GM12878 (cell line): ENCODE measurements around the gene RAB21. TPM values are rescaled to one million over a fixed set of nuclear protein-coding genes. Genes with fewer than 3 reads are reported as not detected.

Source experiments
- ATAC-seq: fragments of 200-7000 bp; cut with Tn5 transposase; 3 replicates; pipeline ENCODE4 v1.9.1; 2020; ENCODE audit warnings: mild to moderate bottlenecking, moderate library complexity
- BruUV-seq: library from RNA; stranded (reverse); fragments of 400-500 nt; replicated peaks from 2 replicates; lab custom pipeline; 2021; lab: Mats Ljungman, UMichigan
- CTCF ChIA-PET: fragments of 300-600 bp; sonication (Branson Sonifier 250); formaldehyde crosslinking; extraction: SDS; loops from one replicate; lab custom pipeline; 2021; ENCODE audit warnings: inconsistent platforms; lab: Yijun Ruan, JAX
- POLR2A ChIA-PET: fragments of 350-600 bp; formaldehyde crosslinking; extraction: SDS; loops from one replicate; lab custom pipeline; 2021; ENCODE audit warnings: inconsistent platforms; lab: Charles Lee
- RAD21 ChIA-PET: fragments of 300-600 bp; sonication (Branson Sonifier 250); formaldehyde crosslinking; loops from one replicate; lab custom pipeline; 2023; ENCODE audit warnings: antibody characterized with exemption; ENCODE audit not compliant: unreplicated experiment; lab: Charles Lee
- SMC1A ChIA-PET: fragments of 300-600 bp; sonication (Branson Sonifier 250); formaldehyde crosslinking; loops from one replicate; lab custom pipeline; 2023; ENCODE audit not compliant: unreplicated experiment, uncharacterized antibody; lab: Charles Lee
- DNase-seq: peaks from one replicate; pipeline ENCODE4 v3.0.0-alpha.2; 2011; ENCODE audit warnings: low read depth, low spot score
- FAIRE-seq: peaks from 3 replicates; lab custom pipeline; 2011; peaks lifted over from hg19 to GRCh38; lab: Jason Lieb, UNC
- H2AFZ ChIP-seq: 2 replicates; pipeline ENCODE4 v1.6.0; 2011; ENCODE audit warnings: low read depth, low read length, control low read depth; ENCODE audit not compliant: control insufficient read depth
- H3K27ac ChIP-seq: 2 replicates; pipeline ENCODE4 v1.5.1; 2011; ENCODE audit warnings: control low read depth; ENCODE audit not compliant: control insufficient read depth, insufficient read depth
- H3K27me3 ChIP-seq, 2 experiments: replicated peaks in 1 of 2; 2 replicates each; pipeline versions ENCODE4 v1.6.0 to v1.6.1; 2011; ENCODE audit warnings: low read length in 1 of 2; ENCODE audit not compliant: control insufficient read depth in 2 of 2, insufficient read depth in 2 of 2
- H3K36me3 ChIP-seq, 2 experiments: 2 replicates each; pipeline ENCODE4 v1.5.1; 2011; ENCODE audit warnings: low read length in 1 of 2; ENCODE audit not compliant: control insufficient read depth in 2 of 2, insufficient read depth in 2 of 2
- H3K4me1 ChIP-seq: 2 replicates; pipeline ENCODE4 v1.6.1; 2011; ENCODE audit warnings: mild to moderate bottlenecking, low read length, moderate library complexity, mixed read lengths; ENCODE audit not compliant: control insufficient read depth, insufficient read depth
- H3K4me2 ChIP-seq: 2 replicates; pipeline ENCODE4 v1.6.0; 2011; ENCODE audit warnings: control low read depth; ENCODE audit not compliant: control insufficient read depth, insufficient read depth
- H3K4me3 ChIP-seq: fragments of 200-600 bp; sonication (generic); 2 replicates; pipeline ENCODE4 v1.5.1; 2016
- H3K79me2 ChIP-seq: 2 replicates; pipeline ENCODE4 v1.6.0; 2011; ENCODE audit warnings: low read length; ENCODE audit not compliant: control insufficient read depth, insufficient read depth
- H3K9ac ChIP-seq: 2 replicates; pipeline ENCODE4 v1.8.0; 2011; ENCODE audit warnings: low read length, control low read depth, mixed read lengths; ENCODE audit not compliant: control insufficient read depth, insufficient read depth
- H3K9me3 ChIP-seq: replicated peaks from 3 replicates; pipeline ENCODE4 v1.5.1; 2011; ENCODE audit warnings: mild to moderate bottlenecking, low read length; ENCODE audit not compliant: control insufficient read depth, insufficient read depth
- H4K20me1 ChIP-seq: 2 replicates; pipeline ENCODE4 v1.6.0; 2011; ENCODE audit not compliant: control insufficient read depth, insufficient read depth
- CHD4 ChIP-seq: fragments of 200-600 bp; sonication (generic); IDR thresholded peaks from 2 replicates; pipeline ENCODE4 v1.6.1; 2016; ENCODE audit warnings: mild to moderate bottlenecking
- CTCF ChIP-seq, 3 experiments: IDR thresholded peaks in 2 of 3; conservative IDR thresholded peaks in 1 of 3; 2 replicates each; pipeline ENCODE4 v1.5.1; 2011; ENCODE audit warnings: low read depth in 3 of 3, low read length in 3 of 3, mild to moderate bottlenecking in 3 of 3, control low read depth in 2 of 3, moderate library complexity in 2 of 3, inconsistent platforms in 1 of 3, mixed read lengths in 1 of 3; ENCODE audit not compliant: control insufficient read depth in 2 of 3, insufficient read depth in 1 of 3; ENCODE audit errors: extremely low read depth in 1 of 3
- HDAC6 ChIP-seq: fragments of 200-600 bp; sonication (generic); IDR thresholded peaks from one replicate; pipeline ENCODE4 v1.8.0; 2017; ENCODE audit warnings: antibody characterized with exemption; ENCODE audit not compliant: unreplicated experiment
- MXI1 ChIP-seq: fragments of 150-350 bp; IDR thresholded peaks from 2 replicates; pipeline ENCODE4 v1.6.1; 2011; ENCODE audit warnings: low read depth, mild to moderate bottlenecking, inconsistent platforms, low read length, improper control_type of control experiment
- NR2F1 ChIP-seq: fragments of 450-650 bp; conservative IDR thresholded peaks from 2 replicates; pipeline ENCODE4 v1.6.1; 2017; ENCODE audit warnings: mild to moderate bottlenecking
- PBX3 ChIP-seq: IDR thresholded peaks from 2 replicates; pipeline ENCODE4 v1.6.1; 2011; ENCODE audit warnings: mild to moderate bottlenecking, low read depth, low read length, moderate library complexity; ENCODE audit not compliant: insufficient replicate concordance
- SIN3A ChIP-seq: IDR thresholded peaks from 2 replicates; pipeline ENCODE4 v1.6.1; 2012; ENCODE audit warnings: low read depth, low read length, improper control_type of control experiment
- ZZZ3 ChIP-seq: IDR thresholded peaks from 2 replicates; pipeline ENCODE4 v1.6.1; 2011; ENCODE audit warnings: low read depth; ENCODE audit not compliant: control insufficient read depth, insufficient read length
- WGBS: methylation state at CpG from one replicate; pipeline ENCODE4 v1.1.6; 2016; ENCODE audit warnings: low lambda C conversion rate; ENCODE audit not compliant: insufficient replicate concordance, insufficient coverage; ENCODE audit errors: missing lambda C conversion rate; 5-methylcytosine and 5-hydroxymethylcytosine counted together
- in situ Hi-C: fragments of 300-500 bp; cut with MboI; formaldehyde crosslinking; loops from 9 replicates; pipeline ENCODE4 v1.14.3; 2018; ENCODE audit warnings: mixed read lengths
- intact Hi-C: fragments of 100-400 bp; cut with micrococcal nuclease; formaldehyde crosslinking; loops from one replicate; pipeline ENCODE4 v1.14.2; 2022; ENCODE audit not compliant: unreplicated experiment
- polyA plus RNA-seq, 11 experiments: library from polyadenylated mRNA; depleted of rRNA in 4 of 11; unstranded in 6 of 11; stranded (reverse) in 5 of 11; fragments of >200 nt; fragmentation: Nextera tagmentation in 4 of 11; fragmentation: Illumina TruSeq in 1 of 11; extraction: Ambion mirVana in 4 of 11; extraction: Trizol in 1 of 11; gene quantifications; 1 replicate in 1 of 11; 2 replicates in 10 of 11; pipeline versions ENCODE4 v1.2.1 to v1.2.3, GENCODE V29; 2011 to 2016; ENCODE audit warnings: inconsistent platforms in 2 of 11, missing spikeins in 2 of 11, low read depth in 1 of 11
- total RNA-seq, 4 experiments: library from RNA; depleted of rRNA in 3 of 4; stranded (reverse); fragments of >200 nt in 3 of 4; fragmentation: Illumina TruSeq in 1 of 4; extraction: Trizol in 1 of 4; gene quantifications; 2 replicates each; pipeline versions ENCODE4 v1.2.1 to v1.2.3, GENCODE V29; 2013 to 2021

Gene RAB21
- total and polyA plus RNA-seq, 10 of the 15 experiments (the other 5 are each of a cell fraction or from before 2014, with no cell fraction given), result 2.8 to 42.8 (median 16.1) TPM

GRCh38 chr12:71755146-71755892, 656 bp downstream of the RAB21 start (continued):
- TF ChIP-seq CTCF (IDR thresholded peaks at IDR 0.05 in 2 of 3, conservative IDR thresholded peaks at IDR 0.05 in 1 of 3; ENCODE audit: control insufficient read depth in 2 of 3, extremely low read depth in 1 of 3, insufficient read depth in 1 of 3, low read depth in 3 of 3, low read length in 3 of 3) (0 out of 6 replicates have a peak, but pooled peaks of 1 of the 3 experiments have one; percentile 1), SIN3A (peak; percentile 43; the same call in 1 of the 2 replicates), PBX3 (no peak), NR2F1 (no peak)
- TF ChIP-seq, all 136 proteins: peak for 39

DNA sequence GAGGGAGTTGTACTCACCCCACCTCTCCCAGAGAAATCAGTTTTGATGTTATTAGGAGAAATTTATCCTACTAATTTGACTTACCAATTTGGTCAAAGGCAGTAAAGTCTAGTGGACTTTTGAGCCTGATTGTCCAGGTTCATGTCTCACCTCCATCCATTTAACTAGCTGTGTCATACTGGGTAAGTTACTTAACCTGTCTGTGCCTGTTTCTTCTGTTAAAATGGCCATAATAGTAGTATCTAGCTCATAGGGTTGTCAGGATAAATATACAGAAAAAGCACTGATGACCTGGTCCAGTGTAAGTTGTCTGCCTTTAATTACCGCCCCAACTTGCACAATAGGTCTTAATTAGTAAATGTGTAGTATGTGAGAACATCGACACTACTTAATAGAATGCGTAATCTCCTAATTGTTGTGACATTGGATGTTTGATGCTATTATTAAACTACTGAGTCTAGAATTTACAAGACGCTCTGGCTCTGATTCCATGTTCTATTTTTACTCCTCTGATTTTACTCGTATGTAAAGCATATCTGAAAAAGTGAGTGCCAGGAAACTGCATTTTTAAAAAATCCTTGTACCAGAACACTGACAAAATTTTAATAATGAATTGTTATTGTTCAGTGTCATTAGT, 1.5 kb downstream of the RAB21 start:
- no peaks in the 10 kb centered on the region for H3K27me3 ChIP-seq
- H3K9ac ChIP-seq, result peak overlapping the region; percentile 92
- peak overlapping the region; percentile 94 for H3K27ac ChIP-seq
- H4K20me1 ChIP-seq, result no peaks in the 10 kb centered on the region
- in situ Hi-C loops (no loop called here), intact Hi-C loops (no loop called here)
- FAIRE-seq (no peak), DNase-seq (no peak), ATAC-seq (peak; percentile 5; the same call in 1 of the 3 replicates)
- ChIA-PET SMC1A (interaction anchor here (0.7 to 1.7 kb wide), 8 partner anchors 9 to 120 kb away, joined by 3 to 8 read pairs (median 4); no protein-coding TSS in a partner anchor), CTCF (interaction anchor here (0.6 to 1.9 kb wide), 9 partner anchors 8 to 124 kb away, joined by 3 to 9 read pairs (median 4); partner anchors contain the start of gene TMEM19), POLR2A (interaction anchor here (0.7 to 3.3 kb wide), 7 partner anchors 10 to 93 kb away, joined by 3 to 22 read pairs (median 3); partner anchors contain the start of genes THAP2, TMEM19 and ZFC3H1), RAD21 (interaction anchor here (0.9 to 3.1 kb wide), 4 partner anchors 9 to 92 kb away, joined by 4 to 10 read pairs (median 6); partner anchors contain the start of genes THAP2, TMEM19 and ZFC3H1)
- peak overlapping the region; percentile 91 for H3K4me2 ChIP-seq
- WGBS, result under 1% methylated on average over 5 of the region's 5 CpGs
- H3K36me3 ChIP-seq, result peaks cover 0 to 7% of the 10 kb centered on the region in 2 experiments; a peak in 2 of 4 replicates
- peak overlapping the region; percentile 96 for H3K4me3 ChIP-seq
- TSS peak; percentile 59 for BruUV-seq
- no peak overlapping the region; the same call in 1 of the 2 replicates for H2AFZ ChIP-seq
- TF ChIP-seq CHD4 (no peak), HDAC6 (no peak), ZZZ3 (no peak), MXI1 (peak; percentile 5; the same call in 1 of the 2 replicates)
- peaks cover 24% of the 10 kb centered on the region for H3K9me3 ChIP-seq
- peaks cover 68% of the 10 kb centered on the region for H3K79me2 ChIP-seq
- peaks cover 4% of the 10 kb centered on the region for H3K4me1 ChIP-seq
